Neural crest cell (in vitro differentiated cells): ENCODE data around the gene AZGP1. TPM values are rescaled to one million over a fixed set of nuclear protein-coding genes. Genes with fewer than 3 reads are reported as not detected.
"Not testable (repeated sequence)": the region's sequence is repeated elsewhere in the genome, so short reads cannot be mapped to it uniquely, and the experiment has no call there.

Experiments
- DNase-seq: peaks from one replicate; pipeline ENCODE4 v3.0.0; 2021; ENCODE audit warnings: low read depth, mixed read lengths, low spot score
- H3K27ac Mint-ChIP-seq: one replicate; pipeline ENCODE4 v1.8.0; 2021; ENCODE audit warnings: mild to moderate bottlenecking, mixed read lengths; ENCODE audit not compliant: unreplicated experiment
- H3K27me3 Mint-ChIP-seq: 2 replicates; pipeline ENCODE4 v1.8.0; 2021; ENCODE audit warnings: low read depth, mild to moderate bottlenecking, mixed read lengths
- H3K36me3 Mint-ChIP-seq: 2 replicates; pipeline ENCODE4 v1.8.0; 2021; ENCODE audit warnings: low read depth, mild to moderate bottlenecking, mixed read lengths
- H3K4me1 Mint-ChIP-seq: 2 replicates; pipeline ENCODE4 v1.8.0; 2021; ENCODE audit warnings: mixed read lengths
- H3K4me3 Mint-ChIP-seq: one replicate; pipeline ENCODE4 v1.8.0; 2021; ENCODE audit warnings: mild to moderate bottlenecking, mixed read lengths
- H3K9me3 Mint-ChIP-seq: 2 replicates; pipeline ENCODE4 v1.8.0; 2021; ENCODE audit warnings: mixed read lengths
- total RNA-seq: library from RNA; stranded (reverse); gene quantifications from 2 replicates; pipeline ENCODE4 v1.2.1, GENCODE V29; 2021
- TF ChIP-seq, protein P1 (sequence below): fragments of 200-600 bp; sonication (generic); conservative IDR thresholded peaks from 2 replicates; pipeline ENCODE4 v1.5.0; 2021; ENCODE audit warnings: antibody characterized with exemption, mild to moderate bottlenecking

Gene AZGP1
- total RNA-seq, 1 donor from 2014 or later, result not detected

- no peak overlapping the region for H3K27ac Mint-ChIP-seq
- no peak overlapping the region for H3K4me3 Mint-ChIP-seq
- peaks cover 47% of the 10 kb centered on the region for H3K27me3 Mint-ChIP-seq
- peaks cover 5% of the 10 kb centered on the region for H3K4me1 Mint-ChIP-seq
- no peak for DNase-seq
- H3K9me3 Mint-ChIP-seq, result peaks cover 2% of the 10 kb centered on the region
- TF ChIP-seq, protein P1, sequence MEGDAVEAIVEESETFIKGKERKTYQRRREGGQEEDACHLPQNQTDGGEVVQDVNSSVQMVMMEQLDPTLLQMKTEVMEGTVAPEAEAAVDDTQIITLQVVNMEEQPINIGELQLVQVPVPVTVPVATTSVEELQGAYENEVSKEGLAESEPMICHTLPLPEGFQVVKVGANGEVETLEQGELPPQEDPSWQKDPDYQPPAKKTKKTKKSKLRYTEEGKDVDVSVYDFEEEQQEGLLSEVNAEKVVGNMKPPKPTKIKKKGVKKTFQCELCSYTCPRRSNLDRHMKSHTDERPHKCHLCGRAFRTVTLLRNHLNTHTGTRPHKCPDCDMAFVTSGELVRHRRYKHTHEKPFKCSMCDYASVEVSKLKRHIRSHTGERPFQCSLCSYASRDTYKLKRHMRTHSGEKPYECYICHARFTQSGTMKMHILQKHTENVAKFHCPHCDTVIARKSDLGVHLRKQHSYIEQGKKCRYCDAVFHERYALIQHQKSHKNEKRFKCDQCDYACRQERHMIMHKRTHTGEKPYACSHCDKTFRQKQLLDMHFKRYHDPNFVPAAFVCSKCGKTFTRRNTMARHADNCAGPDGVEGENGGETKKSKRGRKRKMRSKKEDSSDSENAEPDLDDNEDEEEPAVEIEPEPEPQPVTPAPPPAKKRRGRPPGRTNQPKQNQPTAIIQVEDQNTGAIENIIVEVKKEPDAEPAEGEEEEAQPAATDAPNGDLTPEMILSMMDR, result no peak
- no peaks in the 10 kb centered on the region for H3K36me3 Mint-ChIP-seq
These were observed 8.8 kb upstream of the AZGP1 start for GRCh38 chr7:99984593-99984992.

DNA sequence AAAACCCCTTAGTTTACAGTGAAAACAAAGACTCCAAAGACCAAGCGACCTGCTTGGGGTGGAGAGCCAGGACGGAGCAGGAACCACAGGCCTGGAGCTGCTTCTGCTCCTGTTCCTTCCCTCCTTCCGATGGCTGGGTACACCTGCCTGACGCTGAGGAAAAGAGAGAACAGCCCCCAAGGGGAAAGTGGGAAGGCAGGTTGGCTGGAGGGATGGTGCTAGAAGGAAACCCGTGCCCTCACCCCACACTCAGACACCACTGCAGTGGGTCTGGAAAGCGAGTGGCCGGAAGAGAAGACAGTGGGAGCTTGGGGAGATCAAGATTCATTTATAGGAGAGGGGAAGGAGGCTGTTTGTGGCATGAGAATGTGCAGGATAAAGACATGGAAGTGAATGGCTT lies 5.2 kb upstream of the AZGP1 start:
- not testable (repeated sequence) for H3K9me3 Mint-ChIP-seq, H3K27ac Mint-ChIP-seq, DNase-seq, H3K4me3 Mint-ChIP-seq, H3K36me3 Mint-ChIP-seq, H3K4me1 Mint-ChIP-seq
- H3K27me3 Mint-ChIP-seq, result peaks cover 36% of the 10 kb centered on the region

DNA sequence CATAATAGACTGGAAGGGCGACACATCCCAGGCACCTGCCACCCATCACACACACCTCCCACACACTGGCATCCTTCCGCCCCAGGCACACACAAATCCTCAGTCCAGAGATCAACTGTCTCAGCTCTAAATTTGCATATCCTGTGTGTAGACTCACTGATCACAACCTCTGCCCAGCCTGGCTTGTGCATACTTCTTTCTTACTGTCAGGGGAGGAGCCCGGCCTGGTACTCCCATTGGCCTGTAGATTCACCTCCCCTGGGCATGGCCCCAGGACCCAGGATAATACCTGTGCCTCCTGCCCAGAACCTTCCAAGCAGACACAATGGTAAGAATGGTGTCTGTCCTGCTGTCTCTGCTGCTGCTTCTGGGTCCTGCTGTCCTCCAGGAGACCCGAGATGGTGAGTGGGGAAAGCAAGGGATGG lies 4.6 kb upstream of the AZGP1 start:
- H3K27me3 Mint-ChIP-seq, result peaks cover 35% of the 10 kb centered on the region
- DNase-seq, H3K36me3 Mint-ChIP-seq, H3K4me3 Mint-ChIP-seq, H3K4me1 Mint-ChIP-seq, H3K9me3 Mint-ChIP-seq, H3K27ac Mint-ChIP-seq: not testable (repeated sequence)

- peak; percentile 63 for DNase-seq
These were observed 4.0 kb upstream of the AZGP1 start for GRCh38 chr7:99979814-99980225.

DNA sequence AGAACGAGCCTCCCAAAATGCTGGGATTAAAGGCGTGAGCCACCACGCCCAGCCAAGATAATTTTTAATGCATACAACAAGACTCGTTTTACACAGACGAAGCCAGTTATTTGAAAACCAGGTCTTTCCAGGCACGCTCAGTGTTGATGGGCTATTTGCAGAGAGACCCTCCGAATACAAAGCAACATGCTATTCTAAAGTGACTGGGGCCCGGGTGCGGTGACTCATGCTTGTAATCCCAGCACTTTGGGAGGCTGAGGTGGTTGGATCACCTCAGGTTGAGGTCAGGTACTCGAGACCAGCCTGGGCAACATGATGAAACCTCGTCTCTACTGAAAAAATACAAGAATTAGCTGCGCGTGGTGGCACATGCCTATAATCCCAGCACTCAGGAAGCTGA lies 795 bp upstream of the AZGP1 start:
- H3K27ac Mint-ChIP-seq, result no peak overlapping the region
- H3K36me3 Mint-ChIP-seq, result no peaks in the 10 kb centered on the region
- TF ChIP-seq, protein P1, result no peak
- H3K9me3 Mint-ChIP-seq, result no peaks in the 10 kb centered on the region
- H3K4me3 Mint-ChIP-seq, result no peak overlapping the region
- peaks cover 8% of the 10 kb centered on the region for H3K4me1 Mint-ChIP-seq
- no peak for DNase-seq
- peaks cover 16% of the 10 kb centered on the region for H3K27me3 Mint-ChIP-seq

More at GRCh38 chr7:99979814-99980225, 4.0 kb upstream of the AZGP1 start:
- not testable (repeated sequence) for H3K4me3 Mint-ChIP-seq, H3K4me1 Mint-ChIP-seq, H3K36me3 Mint-ChIP-seq, H3K9me3 Mint-ChIP-seq, H3K27ac Mint-ChIP-seq
- TF ChIP-seq, protein P1, result peak; percentile 79
- H3K27me3 Mint-ChIP-seq, result peaks cover 30% of the 10 kb centered on the region

GRCh38 chr7:99974681-99975080 lies 1.1 kb downstream of the AZGP1 start:
- peaks cover 4% of the 10 kb centered on the region for H3K4me1 Mint-ChIP-seq
- H3K9me3 Mint-ChIP-seq, result no peaks in the 10 kb centered on the region
- DNase-seq, result no peak
- no peaks in the 10 kb centered on the region for H3K36me3 Mint-ChIP-seq
- no peak overlapping the region for H3K27ac Mint-ChIP-seq
- TF ChIP-seq, protein P1, result no peak
- no peak overlapping the region for H3K4me3 Mint-ChIP-seq
- peaks cover 25% of the 10 kb centered on the region for H3K27me3 Mint-ChIP-seq

GRCh38 chr7:99973817-99974216 lies 2.0 kb downstream of the AZGP1 start:
- not testable (repeated sequence) for H3K27ac Mint-ChIP-seq, H3K9me3 Mint-ChIP-seq, H3K36me3 Mint-ChIP-seq, DNase-seq, H3K4me3 Mint-ChIP-seq, H3K4me1 Mint-ChIP-seq
- H3K27me3 Mint-ChIP-seq, result peaks cover 28% of the 10 kb centered on the region
